ENCODE results near the gene ALDOB. TPM values are rescaled to one million over a fixed set of nuclear protein-coding genes. Genes with fewer than 3 reads are reported as not detected.

Gene ALDOB
- total RNA-seq, 1 experiment from 2014 or later: 0.67 TPM

- CTCF ChIA-PET: no interaction called here
Measured at GRCh38 chr9:101417389-101417788, 18.2 kb downstream of the ALDOB start.

GRCh38 chr9:101415578-101415977 is 20.0 kb downstream of the ALDOB start:
- peaks cover 4% of the 10 kb centered on the region; the same call in 1 of the 2 replicates for H3K9me3 ChIP-seq (ENCODE audit: control insufficient read depth, insufficient read depth, low read depth, low read length)
- no peak overlapping the region for H3K27ac ChIP-seq (ENCODE audit: low read length)
- peaks cover 13% of the 10 kb centered on the region for H3K27me3 ChIP-seq (ENCODE audit: control insufficient read depth, insufficient read depth, low read length)
- in situ Hi-C loops (cut with HindIII; ENCODE audit: low pct_unique_long_range_greater_than_20kb, low sequenced_read_pairs) (no loop called here), intact Hi-C loops (cut with micrococcal nuclease; ENCODE audit: unreplicated experiment) (no loop called here)
- no peaks in the 10 kb centered on the region for H3K36me3 ChIP-seq (ENCODE audit: control insufficient read depth, insufficient read depth, low read length)
- H3K4me3 ChIP-seq (ENCODE audit: low read depth in 2 of 2, low read length in 2 of 2): no peak overlapping the region
- TF ChIP-seq REST (IDR thresholded peaks at IDR 0.05; ENCODE audit: insufficient read depth in 1 of 2, low read depth in 2 of 2, low read length in 1 of 2): no peak
- no peak for TF ChIP-seq TCF7L2 (IDR thresholded peaks at IDR 0.05; ENCODE audit: low read depth, low read length)
- no peak for TF ChIP-seq CTCF (IDR thresholded peaks at IDR 0.05)
- no peak for TF ChIP-seq SIN3A (IDR thresholded peaks at IDR 0.05; ENCODE audit: borderline replicate concordance, insufficient read depth, low read depth, low read length)
- TF ChIP-seq POLR2AphosphoS5 (IDR thresholded peaks at IDR 0.05; ENCODE audit: low read depth, low read length): no peak
- CTCF ChIA-PET: no interaction called here
- POLR2A ChIA-PET: no interaction called here
- no peaks in the 10 kb centered on the region for H3K4me1 ChIP-seq (ENCODE audit: control insufficient read depth, insufficient read depth, low read length)
- BruUV-seq (replicated peaks): no TSS peak
- ATAC-seq (no peak), DNase-seq (ENCODE audit: low read depth, low spot score) (no peak)

More at GRCh38 chr9:101417389-101417788, 18.2 kb downstream of the ALDOB start:
- H3K9me3 ChIP-seq (ENCODE audit: control insufficient read depth, insufficient read depth, low read depth, low read length): peaks cover 4% of the 10 kb centered on the region; the same call in 1 of the 2 replicates
- no peak overlapping the region for H3K27ac ChIP-seq (ENCODE audit: low read length)
- intact Hi-C loops (cut with micrococcal nuclease; ENCODE audit: unreplicated experiment): no loop called here
- POLR2A ChIA-PET: no interaction called here
- no peaks in the 10 kb centered on the region for H3K4me1 ChIP-seq (ENCODE audit: control insufficient read depth, insufficient read depth, low read length)
- ATAC-seq (no peak), DNase-seq (ENCODE audit: low read depth, low spot score) (no peak)
- in situ Hi-C loops (cut with HindIII; ENCODE audit: low pct_unique_long_range_greater_than_20kb, low sequenced_read_pairs): no loop called here
- peaks cover 13% of the 10 kb centered on the region for H3K27me3 ChIP-seq (ENCODE audit: control insufficient read depth, insufficient read depth, low read length)
- no peak for TF ChIP-seq CTCF (IDR thresholded peaks at IDR 0.05)
- TF ChIP-seq SIN3A (IDR thresholded peaks at IDR 0.05; ENCODE audit: borderline replicate concordance, insufficient read depth, low read depth, low read length): no peak
- TF ChIP-seq POLR2AphosphoS5 (IDR thresholded peaks at IDR 0.05; ENCODE audit: low read depth, low read length): no peak
- TF ChIP-seq TCF7L2 (IDR thresholded peaks at IDR 0.05; ENCODE audit: low read depth, low read length): no peak
- TF ChIP-seq REST (IDR thresholded peaks at IDR 0.05; ENCODE audit: insufficient read depth in 1 of 2, low read depth in 2 of 2, low read length in 1 of 2): no peak
- H3K4me3 ChIP-seq (ENCODE audit: low read depth in 2 of 2, low read length in 2 of 2): no peak overlapping the region
- no TSS peak for BruUV-seq (replicated peaks)
- H3K36me3 ChIP-seq (ENCODE audit: control insufficient read depth, insufficient read depth, low read length): no peaks in the 10 kb centered on the region

All from Panc1 (cell line).